ENCODE data around the gene CD109.

The CD109 gene

GRCh38 chr6:73867411-73867810 lies 171.4 kb downstream of the CD109 start:
- no peak for DNase-seq

GRCh38 chr6:73870907-73871306 lies 174.9 kb downstream of the CD109 start:
- DNase-seq = no peak

GRCh38 chr6:73873081-73873480 lies 177.1 kb downstream of the CD109 start:
- no peak for DNase-seq
